Ovary (tissue), 3 donors: ENCODE results near the gene DCLRE1B.

Source experiments
- POLR2A ChIP-seq: fragments of 450-650 bp; IDR thresholded peaks from one replicate; pipeline ENCODE4 v1.6.1; 2017; ENCODE audit warnings: antibody characterized with exemption, mild to moderate bottlenecking, moderate library complexity
- TF ChIP-seq, protein P1 (sequence below), 3 donors: fragments of 450-650 bp in 2 of 3; fragments of 200-600 bp in 1 of 3; IDR thresholded peaks; one replicate each; pipeline versions ENCODE4 v1.5.1 to v1.8.0; 2016 to 2022; ENCODE audit warnings: antibody characterized with exemption in 3 of 3, mild to moderate bottlenecking in 1 of 3
- donor health status: DM: no; HTN: no; CAD: no.

DNA sequence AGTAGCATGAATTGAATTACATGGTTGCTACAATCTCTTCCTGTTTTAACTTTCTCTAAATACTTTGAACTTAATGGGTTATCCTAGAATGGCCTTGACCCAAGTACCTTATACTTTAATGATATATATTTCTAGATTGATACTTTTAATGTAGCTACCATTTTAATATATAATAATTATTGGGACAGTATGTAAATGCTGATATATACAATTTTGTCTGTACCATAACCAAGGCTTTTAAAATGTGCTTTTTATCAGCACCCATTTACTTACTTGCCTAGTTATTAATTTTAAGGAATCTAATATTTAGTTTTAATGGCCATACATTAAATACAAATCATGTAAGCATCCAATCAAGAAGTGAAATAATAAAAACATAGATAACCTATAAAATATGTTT is 37.4 kb downstream of the DCLRE1B start:
- TF ChIP-seq, protein P1, sequence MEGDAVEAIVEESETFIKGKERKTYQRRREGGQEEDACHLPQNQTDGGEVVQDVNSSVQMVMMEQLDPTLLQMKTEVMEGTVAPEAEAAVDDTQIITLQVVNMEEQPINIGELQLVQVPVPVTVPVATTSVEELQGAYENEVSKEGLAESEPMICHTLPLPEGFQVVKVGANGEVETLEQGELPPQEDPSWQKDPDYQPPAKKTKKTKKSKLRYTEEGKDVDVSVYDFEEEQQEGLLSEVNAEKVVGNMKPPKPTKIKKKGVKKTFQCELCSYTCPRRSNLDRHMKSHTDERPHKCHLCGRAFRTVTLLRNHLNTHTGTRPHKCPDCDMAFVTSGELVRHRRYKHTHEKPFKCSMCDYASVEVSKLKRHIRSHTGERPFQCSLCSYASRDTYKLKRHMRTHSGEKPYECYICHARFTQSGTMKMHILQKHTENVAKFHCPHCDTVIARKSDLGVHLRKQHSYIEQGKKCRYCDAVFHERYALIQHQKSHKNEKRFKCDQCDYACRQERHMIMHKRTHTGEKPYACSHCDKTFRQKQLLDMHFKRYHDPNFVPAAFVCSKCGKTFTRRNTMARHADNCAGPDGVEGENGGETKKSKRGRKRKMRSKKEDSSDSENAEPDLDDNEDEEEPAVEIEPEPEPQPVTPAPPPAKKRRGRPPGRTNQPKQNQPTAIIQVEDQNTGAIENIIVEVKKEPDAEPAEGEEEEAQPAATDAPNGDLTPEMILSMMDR (IDR thresholded peaks at IDR 0.05): no peak
- no peak for TF ChIP-seq POLR2A
